GM19372 (cell line): Measurements from ENCODE around the gene TRDN.
"Not testable (repeated sequence)": the region's sequence is repeated elsewhere in the genome, so short reads cannot be mapped to it uniquely, and the experiment has no call there.

Experiments
- ATAC-seq: cut with Tn5 transposase; IDR thresholded peaks from one replicate; pipeline ENCODE4 v1.9.1; 2021; ENCODE audit warnings: mild to moderate bottlenecking, low read depth, moderate library complexity; ENCODE audit not compliant: unreplicated experiment

Gene TRDN

GRCh38 chr6:123316733-123317323, 319.9 kb downstream of the TRDN start:
- ATAC-seq: peak; percentile 59

- not testable (repeated sequence) for ATAC-seq
Observed at GRCh38 chr6:123314459-123314858, 322.3 kb downstream of the TRDN start.

- ATAC-seq: no peak
Observed at GRCh38 chr6:123309130-123309529, 327.6 kb downstream of the TRDN start.

GRCh38 chr6:123306334-123306733, 330.4 kb downstream of the TRDN start:
- ATAC-seq: no peak

GRCh38 chr6:123295672-123296071, 341.1 kb downstream of the TRDN start:
- no peak for ATAC-seq

- no peak for ATAC-seq
Observed at GRCh38 chr6:123295181-123295580, 341.6 kb downstream of the TRDN start.

- ATAC-seq: no peak
Observed at GRCh38 chr6:123288649-123289048, 348.1 kb downstream of the TRDN start.

- ATAC-seq: no peak
Observed at GRCh38 chr6:123276546-123276980, 360.2 kb downstream of the TRDN start.

GRCh38 chr6:123263981-123264380, 372.8 kb downstream of the TRDN start:
- ATAC-seq: no peak

GRCh38 chr6:123240626-123241025, 396.1 kb downstream of the TRDN start:
- no peak for ATAC-seq

GRCh38 chr6:123233336-123233735, 403.4 kb downstream of the TRDN start:
- no peak for ATAC-seq

- ATAC-seq: not testable (repeated sequence)
Observed at GRCh38 chr6:123227789-123228188, 409.0 kb downstream of the TRDN start.

GRCh38 chr6:123226398-123226797, 410.4 kb downstream of the TRDN start:
- ATAC-seq: no peak

- no peak for ATAC-seq
Observed at GRCh38 chr6:123224077-123224476, 412.7 kb downstream of the TRDN start.

GRCh38 chr6:123223461-123223860, 413.3 kb downstream of the TRDN start:
- ATAC-seq: no peak

GRCh38 chr6:123215211-123215610, 421.5 kb downstream of the TRDN start:
- ATAC-seq: no peak

- ATAC-seq: no peak
Observed at GRCh38 chr6:123214433-123214832, 422.3 kb downstream of the TRDN start.

GRCh38 chr6:123213921-123214320, 422.8 kb downstream of the TRDN start:
- ATAC-seq: no peak

- no peak for ATAC-seq
Observed at GRCh38 chr6:123211777-123212545, 424.8 kb downstream of the TRDN start.

GRCh38 chr6:123210645-123211044, 426.1 kb downstream of the TRDN start:
- ATAC-seq: no peak

GRCh38 chr6:123207967-123208510, 428.7 kb downstream of the TRDN start:
- no peak for ATAC-seq

- ATAC-seq: no peak
Observed at GRCh38 chr6:123203928-123204327, 432.8 kb downstream of the TRDN start.
